Measurements from ENCODE around the gene EXOSC5.
"Not testable (repeated sequence)": the region's sequence is repeated elsewhere in the genome, so short reads cannot be mapped to it uniquely, and the experiment has no call there.

EXOSC5 gene

DNA sequence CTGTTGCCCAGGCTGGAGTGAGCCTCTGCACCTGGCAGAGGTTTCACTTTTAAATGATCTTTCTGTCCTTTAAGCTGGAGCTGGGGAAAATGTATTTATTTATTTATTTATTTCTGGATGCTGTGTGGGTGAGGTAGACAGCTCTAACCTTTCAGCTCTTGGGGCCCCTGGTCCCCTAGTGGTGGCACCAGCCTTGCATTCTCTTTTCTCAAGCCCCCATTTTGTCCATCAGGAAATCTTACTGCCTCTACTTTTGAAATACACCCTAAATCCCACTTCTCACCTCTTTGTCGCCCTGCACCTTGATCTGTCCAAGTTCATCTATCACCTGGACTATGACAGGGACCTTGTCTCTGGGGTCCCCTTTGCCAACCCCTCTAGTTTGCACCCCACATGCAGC is 31.1 kb downstream of the EXOSC5 start:
- DNase-seq (ENCODE audit: low spot score), result no peak

- DNase-seq (ENCODE audit: low spot score), result no peak
These were observed 32.4 kb downstream of the EXOSC5 start for GRCh38 chr19:41364524-41365391.

- DNase-seq (ENCODE audit: low spot score), result peak; percentile 99
These were observed 33.2 kb downstream of the EXOSC5 start, which contains the start of gene B9D2 for GRCh38 chr19:41363753-41364523. TSS of gene B9D2 (minus strand) at chr19:41364149. CDS start at chr19:41363519, 630 bp downstream.

DNA sequence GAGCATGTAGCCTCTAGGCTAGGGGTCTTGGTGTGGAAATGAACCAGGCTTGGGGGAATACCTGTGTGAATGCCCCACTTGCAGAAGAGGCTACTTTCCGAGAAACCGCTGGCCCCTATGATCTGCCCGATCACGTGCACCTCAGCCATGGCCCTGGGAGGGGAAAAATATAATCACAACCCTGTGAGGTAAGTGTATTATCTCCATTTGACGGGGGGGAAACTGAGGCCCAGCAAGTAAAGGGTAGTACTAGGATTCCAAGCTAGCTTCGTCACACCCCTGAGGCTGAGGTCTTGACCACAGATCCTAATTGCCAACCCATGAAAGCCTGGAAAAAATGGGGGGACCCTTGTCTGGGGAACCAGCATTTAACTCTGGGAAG is 33.8 kb downstream of the EXOSC5 start:
- DNase-seq (ENCODE audit: low spot score), result no peak

DNA sequence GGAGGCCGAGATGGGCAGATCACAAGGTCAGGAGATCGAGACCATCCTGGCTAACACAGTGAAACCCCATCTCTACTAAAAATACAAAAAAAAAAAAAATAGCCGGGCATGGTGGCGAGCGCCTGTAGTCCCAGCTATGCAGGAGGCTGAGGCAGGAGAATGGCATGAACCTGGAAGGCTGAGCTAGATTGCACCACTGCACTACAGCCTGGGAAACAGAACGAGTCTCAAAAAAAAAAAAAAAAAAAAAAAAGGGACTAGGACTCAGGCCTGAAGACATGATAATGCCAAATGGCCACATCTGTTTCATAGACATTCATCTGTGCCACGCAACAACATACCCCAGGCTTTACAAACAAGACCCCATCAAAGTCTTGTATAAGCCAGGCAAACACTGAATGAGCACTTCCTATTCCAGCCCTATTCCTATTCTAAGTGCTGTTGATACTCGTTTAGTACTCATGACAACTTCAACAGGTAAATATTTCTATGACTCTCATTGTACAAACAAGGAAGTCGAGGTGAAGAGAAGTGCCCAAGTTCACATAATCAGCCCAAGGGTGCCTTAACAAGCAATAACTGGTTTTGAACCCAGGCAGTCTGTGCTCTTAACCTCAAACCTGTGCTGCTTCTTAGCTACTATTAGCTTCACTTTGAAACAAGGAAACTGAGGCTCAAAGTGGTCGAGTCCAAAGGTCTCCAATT is 34.9 kb downstream of the EXOSC5 start:
- DNase-seq (ENCODE audit: low spot score), result no peak

- DNase-seq (ENCODE audit: low spot score), result no peak
These were observed 37.4 kb downstream of the EXOSC5 start for GRCh38 chr19:41359741-41360140.

- DNase-seq (ENCODE audit: low spot score), result no peak
These were observed 39.4 kb downstream of the EXOSC5 start for GRCh38 chr19:41357746-41358145.

DNA sequence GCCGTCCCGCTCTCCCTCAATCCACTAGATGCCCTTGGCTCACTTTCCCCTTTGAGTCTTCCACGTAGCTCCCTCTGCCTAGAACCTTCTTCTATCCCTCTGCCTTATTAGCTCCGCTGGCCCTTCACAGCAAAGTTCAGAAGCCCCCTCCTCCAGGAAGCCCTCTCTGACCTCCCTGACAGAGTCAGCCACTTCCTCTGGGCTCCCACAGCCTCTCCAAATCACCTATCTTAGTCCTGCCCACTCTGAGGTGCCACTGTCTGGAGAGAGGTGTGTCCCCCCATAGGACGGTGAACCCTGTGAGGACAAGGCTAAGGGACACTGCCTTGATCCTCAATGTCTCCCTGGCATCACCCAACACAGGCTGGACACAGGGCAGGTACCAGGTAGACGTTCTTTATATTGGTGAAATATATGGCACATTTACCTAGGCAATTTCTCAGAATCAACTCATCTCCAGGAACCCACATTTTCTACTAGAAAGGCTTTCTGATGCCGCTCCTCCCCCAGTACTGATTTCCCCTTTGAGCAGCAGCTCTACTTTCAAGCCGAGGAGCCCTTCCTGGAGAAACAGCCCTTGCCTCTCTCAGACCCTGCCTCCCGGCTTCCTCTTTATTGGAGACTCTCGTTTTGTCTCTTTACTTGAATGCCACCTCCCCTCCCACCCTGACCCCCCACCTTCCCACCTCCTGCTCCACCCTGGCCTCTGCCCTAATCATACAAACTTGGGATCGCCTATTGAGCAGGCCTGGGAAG is 40.0 kb downstream of the EXOSC5 start:
- DNase-seq (ENCODE audit: low spot score), result no peak

DNA sequence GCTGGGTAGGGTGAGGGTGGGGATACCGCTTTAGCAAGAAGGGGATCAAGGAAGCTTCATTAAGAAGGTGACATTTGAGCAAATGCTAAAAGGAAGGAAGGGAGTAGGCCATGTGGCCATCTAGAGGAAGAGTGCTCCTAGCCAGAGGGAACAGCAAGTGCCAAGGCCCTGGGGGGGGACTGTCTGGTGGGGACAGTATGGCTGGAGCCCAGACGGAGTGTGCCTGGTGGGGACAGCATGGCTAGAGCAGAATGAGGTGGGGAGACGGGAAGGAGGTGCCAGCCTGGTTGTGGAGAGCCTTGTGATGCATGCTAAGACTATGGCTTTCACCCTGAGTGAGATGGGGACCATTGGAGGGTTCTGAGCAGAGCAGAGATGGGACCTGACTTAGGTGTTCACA is 41.4 kb downstream of the EXOSC5 start:
- DNase-seq (ENCODE audit: low spot score), result no peak

GRCh38 chr19:41355035-41355434 is 42.1 kb downstream of the EXOSC5 start:
- no peak for DNase-seq (ENCODE audit: low spot score)

DNA sequence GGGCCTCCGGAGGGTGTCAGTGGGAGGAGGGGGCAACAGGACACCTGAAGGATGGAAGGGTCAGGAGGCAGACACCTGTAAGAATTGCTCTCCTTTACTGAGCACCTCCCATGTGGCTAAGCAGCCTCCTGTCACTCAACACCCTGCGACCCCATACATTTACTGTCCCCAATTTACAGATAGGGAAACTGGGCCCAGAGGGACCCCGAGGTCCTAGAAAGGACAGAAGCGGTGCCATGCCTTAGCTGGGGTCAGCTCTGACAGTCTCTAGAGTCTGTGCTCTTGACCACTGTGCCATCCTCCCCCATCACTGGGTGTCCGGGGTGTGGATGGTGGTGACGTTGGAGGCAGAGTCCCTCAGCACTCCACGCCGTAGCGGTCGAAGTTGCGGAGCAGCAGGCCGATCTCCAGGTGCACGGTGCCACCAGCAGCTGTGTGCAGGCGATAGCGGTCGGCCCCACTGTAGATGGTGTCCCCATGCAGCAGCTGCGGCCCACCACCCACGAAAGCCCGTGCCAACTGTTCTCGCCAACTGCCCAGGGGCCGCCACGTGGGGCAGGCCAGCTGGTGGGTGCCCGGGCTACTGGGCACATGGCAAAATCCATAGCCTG is 42.7 kb downstream of the EXOSC5 start:
- DNase-seq (ENCODE audit: low spot score), result no peak

- DNase-seq (ENCODE audit: low spot score), result peak; percentile 44
These were observed 43.5 kb downstream of the EXOSC5 start, which contains the start of gene TGFB1 for GRCh38 chr19:41353466-41354342. TSS of gene TGFB1 (minus strand) at chr19:41353922. CDS start at chr19:41353044, 878 bp downstream.

DNA sequence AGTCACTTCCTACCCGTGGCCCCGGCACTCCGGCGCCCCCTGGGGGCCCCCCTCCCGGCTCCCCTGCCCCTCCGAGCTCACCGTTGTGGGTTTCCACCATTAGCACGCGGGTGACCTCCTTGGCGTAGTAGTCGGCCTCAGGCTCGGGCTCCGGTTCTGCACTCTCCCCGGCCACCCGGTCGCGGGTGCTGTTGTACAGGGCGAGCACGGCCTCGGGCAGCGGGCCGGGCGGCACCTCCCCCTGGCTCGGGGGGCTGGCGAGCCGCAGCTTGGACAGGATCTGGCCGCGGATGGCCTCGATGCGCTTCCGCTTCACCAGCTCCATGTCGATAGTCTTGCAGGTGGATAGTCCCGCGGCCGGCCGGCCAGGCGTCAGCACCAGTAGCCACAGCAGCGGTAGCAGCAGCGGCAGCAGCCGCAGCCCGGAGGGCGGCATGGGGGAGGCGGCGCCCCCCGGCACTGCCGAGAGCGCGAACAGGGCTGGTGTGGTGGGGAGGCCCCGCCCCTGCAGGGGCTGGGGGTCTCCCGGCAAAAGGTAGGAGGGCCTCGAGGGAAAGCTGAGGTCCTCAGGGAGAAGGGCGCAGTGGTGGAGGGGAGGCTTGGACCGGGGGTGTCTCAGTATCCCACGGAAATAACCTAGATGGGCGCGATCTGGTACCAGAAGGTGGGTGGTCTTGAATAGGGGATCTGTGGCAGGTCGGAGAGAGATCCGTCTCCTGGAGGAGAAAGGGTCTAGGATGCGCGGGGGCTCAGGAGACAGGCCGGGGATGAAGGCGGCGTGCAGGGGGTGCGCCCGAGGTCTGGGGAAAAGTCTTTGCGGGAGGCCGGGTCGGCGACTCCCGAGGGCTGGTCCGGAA is 44.3 kb downstream of the EXOSC5 start:
- no peak for DNase-seq (ENCODE audit: low spot score)

DNA sequence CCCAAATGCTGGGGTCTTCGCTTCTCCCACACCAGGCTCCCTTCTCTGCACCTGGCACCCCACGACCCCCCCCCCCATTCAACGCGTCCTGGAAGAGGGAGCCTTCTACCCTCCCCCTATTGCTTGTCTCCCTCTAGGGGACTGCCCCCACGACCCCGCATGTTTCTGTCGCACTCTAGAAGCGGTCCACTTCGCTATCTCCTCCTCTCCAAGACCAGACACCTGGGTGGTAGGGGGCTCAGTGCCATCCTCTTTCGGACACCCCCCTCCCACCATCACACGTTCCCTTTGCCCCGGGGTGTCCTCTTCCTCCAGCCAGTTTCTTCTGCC is 44.9 kb downstream of the EXOSC5 start:
- no peak for DNase-seq (ENCODE audit: low spot score)

DNA sequence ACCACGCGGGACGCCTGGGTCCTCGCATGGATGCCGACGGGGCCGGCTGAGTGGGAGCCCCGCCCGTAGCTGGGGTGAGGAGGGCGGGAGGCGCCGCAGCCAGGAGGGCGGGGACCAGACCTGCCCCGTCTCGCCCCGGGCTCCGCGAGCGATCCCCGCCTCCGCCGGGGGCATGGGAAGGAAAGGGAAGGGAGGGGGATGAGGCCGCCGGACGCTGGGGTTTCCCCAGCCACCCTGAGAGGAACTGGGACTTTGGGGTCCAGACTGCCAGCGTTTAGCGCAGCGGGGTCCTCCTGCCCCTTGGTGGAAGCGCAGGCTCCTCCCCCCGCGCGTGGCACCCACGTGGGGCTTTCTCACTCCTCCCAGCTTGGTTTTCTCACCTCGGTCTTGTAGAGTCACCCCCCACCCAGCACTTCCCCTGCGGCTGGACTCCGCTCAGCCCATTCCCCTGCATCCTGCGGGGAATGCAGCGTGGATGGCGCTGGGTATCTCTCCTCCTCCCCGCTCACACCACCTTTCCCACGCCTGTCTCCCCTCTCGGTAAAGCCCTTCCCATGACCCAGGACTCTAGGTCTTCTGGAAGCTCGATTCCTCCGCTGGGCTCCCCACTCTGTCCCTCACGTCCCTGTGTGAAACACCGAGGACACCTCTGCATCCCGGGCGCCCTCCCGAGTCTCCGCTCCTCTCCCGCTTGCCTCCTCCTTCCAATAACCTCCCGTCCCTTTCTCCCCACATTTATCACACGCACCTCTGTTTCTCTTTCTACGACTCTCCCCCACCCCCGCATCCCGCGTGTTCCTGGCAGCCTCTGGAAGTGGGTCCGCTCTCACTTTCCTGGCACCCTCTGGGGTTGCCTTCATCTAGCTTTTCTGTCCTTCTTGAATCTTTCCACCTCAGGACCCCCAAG is 45.6 kb downstream of the EXOSC5 start:
- DNase-seq (ENCODE audit: low spot score), result no peak

DNA sequence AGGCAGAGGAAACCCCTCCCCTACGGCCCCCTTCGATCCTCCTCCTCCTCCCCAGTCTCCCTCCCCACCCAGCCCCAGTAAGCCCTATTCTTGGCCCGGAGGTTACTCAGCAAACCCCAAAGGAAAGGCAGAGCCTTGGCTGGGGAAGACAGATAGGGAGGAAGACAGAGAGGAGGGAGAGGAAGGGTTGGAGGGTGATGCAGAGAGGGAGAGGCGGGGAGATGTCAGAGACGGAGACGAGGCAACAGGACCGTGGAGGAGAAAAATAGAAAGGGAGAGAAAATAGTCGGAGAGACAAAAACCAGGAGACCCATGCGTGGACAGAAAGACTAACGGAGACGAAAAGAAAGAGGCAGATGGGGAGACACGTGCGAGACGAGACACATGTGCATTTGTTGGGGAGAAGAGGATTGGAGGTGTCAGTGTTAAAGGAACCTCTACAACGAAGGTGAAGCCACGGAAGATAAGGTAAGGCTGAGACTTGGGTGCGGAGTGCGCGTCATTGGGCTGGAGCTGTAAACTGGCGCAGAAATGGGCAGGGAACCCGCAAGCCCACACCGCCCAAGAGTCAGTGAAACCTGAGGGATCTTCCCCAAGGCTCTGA is 46.3 kb downstream of the EXOSC5 start:
- DNase-seq (ENCODE audit: low spot score), result no peak

GRCh38 chr19:41346916-41347315 is 50.2 kb downstream of the EXOSC5 start:
- DNase-seq (ENCODE audit: low spot score), result not testable (repeated sequence)

GRCh38 chr19:41344162-41344561 is 53.0 kb downstream of the EXOSC5 start:
- no peak for DNase-seq (ENCODE audit: low spot score)

Data from cerebellar cortex (tissue), 1 donor.